H1 (cell line): ENCODE results near the gene BCAS4. TPM values are rescaled to one million over a fixed set of nuclear protein-coding genes. Genes with fewer than 3 reads are reported as not detected.
A peak's percentile ranks its signal among the peaks of the same experiment; 100 is the strongest.

Experiments used
- CTCF ChIA-PET: fragments of 300-600 bp; sonication (Branson Sonifier 250); formaldehyde crosslinking; loops from one replicate; lab custom pipeline; 2021; ENCODE audit not compliant: partially characterized antibody; lab: Charles Lee
- POLR2A ChIA-PET: fragments of 300-600 bp; sonication (Branson Sonifier 250); formaldehyde crosslinking; loops from one replicate; lab custom pipeline; 2021; ENCODE audit warnings: inconsistent platforms; ENCODE audit not compliant: partially characterized antibody; lab: Charles Lee
- DNase-seq, 2 experiments: peaks; one replicate each; pipeline versions ENCODE4 v3.0.0 to v3.0.0-alpha.2; 2010 to 2022; ENCODE audit warnings: low spot score in 2 of 2, low read depth in 1 of 2, mixed read lengths in 1 of 2
- FAIRE-seq: peaks from 2 replicates; lab custom pipeline; 2011; peaks lifted over from hg19 to GRCh38; lab: Jason Lieb, UNC
- H2AFZ ChIP-seq: 2 replicates; pipeline ENCODE4 v1.8.1; 2012; ENCODE audit warnings: low read length, inconsistent platforms
- H2AK5ac ChIP-seq: 2 replicates; pipeline ENCODE4 v1.6.1; 2013; ENCODE audit warnings: low read depth, low read length
- H2BK120ac ChIP-seq: replicated peaks from 2 replicates; pipeline ENCODE3; 2013; ENCODE audit warnings: low read depth, low read length, inconsistent platforms
- H2BK12ac ChIP-seq: 2 replicates; pipeline ENCODE4 v1.6.1; 2013; ENCODE audit warnings: low read depth, low read length
- H2BK15ac ChIP-seq: 2 replicates; pipeline ENCODE4 v1.6.1; 2013; ENCODE audit warnings: low read length
- H2BK20ac ChIP-seq: 2 replicates; pipeline ENCODE4 v1.6.1; 2013; ENCODE audit warnings: low read length
- H2BK5ac ChIP-seq: 2 replicates; pipeline ENCODE4 v1.6.1; 2013; ENCODE audit warnings: low read depth, low read length
- H3K14ac ChIP-seq: 2 replicates; pipeline ENCODE4 v1.6.1; 2013; ENCODE audit warnings: inconsistent platforms; ENCODE audit not compliant: insufficient read length
- H3K18ac ChIP-seq: 2 replicates; pipeline ENCODE4 v1.6.1; 2013; ENCODE audit warnings: low read length; ENCODE audit errors: extremely low read depth
- H3K23ac ChIP-seq: 2 replicates; pipeline ENCODE4 v1.6.1; 2013; ENCODE audit warnings: inconsistent platforms; ENCODE audit not compliant: insufficient read length
- H3K23me2 ChIP-seq: 2 replicates; pipeline ENCODE4 v1.6.1; 2013; ENCODE audit warnings: low read depth, low read length
- H3K27ac ChIP-seq: 2 replicates; pipeline ENCODE4 v1.6.1; 2011; ENCODE audit warnings: low read depth, low read length, inconsistent platforms
- H3K27me3 ChIP-seq, 4 experiments: replicated peaks in 1 of 4; 1 replicate in 1 of 4; 2 replicates in 3 of 4; pipeline versions ENCODE4 v1.6.1 to v1.8.1; 2011 to 2013; ENCODE audit warnings: low read length in 3 of 4, mild to moderate bottlenecking in 3 of 4, inconsistent platforms in 2 of 4, mixed read lengths in 2 of 4, moderate library complexity in 1 of 4; ENCODE audit not compliant: control insufficient read depth in 3 of 4, insufficient read depth in 3 of 4; ENCODE audit errors: extremely low read depth in 1 of 4
- H3K36me3 ChIP-seq, 4 experiments: 2 replicates each; pipeline versions ENCODE4 v1.6.1 to v1.8.1; 2011 to 2013; ENCODE audit warnings: mild to moderate bottlenecking in 4 of 4, low read length in 3 of 4, moderate library complexity in 2 of 4, control low read depth in 1 of 4, inconsistent platforms in 1 of 4; ENCODE audit not compliant: insufficient read depth in 4 of 4, control insufficient read depth in 2 of 4
- H3K4ac ChIP-seq: replicated peaks from 2 replicates; pipeline ENCODE3; 2013; ENCODE audit warnings: low read length, low read depth, mixed read lengths, inconsistent platforms; ENCODE audit not compliant: insufficient read length
- H3K4me1 ChIP-seq, 4 experiments: replicated peaks in 1 of 4; 1 replicate in 1 of 4; 2 replicates in 3 of 4; pipeline versions ENCODE4 v1.6.1 to v1.8.1; 2011 to 2013; ENCODE audit warnings: low read length in 3 of 4, inconsistent platforms in 2 of 4, mixed read lengths in 1 of 4; ENCODE audit not compliant: insufficient read depth in 4 of 4, control insufficient read depth in 3 of 4
- H3K4me2 ChIP-seq, 2 experiments: 2 replicates each; pipeline versions ENCODE4 v1.6.1 to v1.8.1; 2011 to 2013; ENCODE audit warnings: low read depth in 2 of 2, low read length in 2 of 2, control low read depth in 1 of 2, inconsistent platforms in 1 of 2, mild to moderate bottlenecking in 1 of 2; ENCODE audit not compliant: insufficient read depth in 1 of 2
- H3K4me3 ChIP-seq, 4 experiments: fragments of 200-600, 300-600 bp in 1 of 4; sonication (generic), shearing (Covaris generic), sonication (Bioruptor Twin) in 1 of 4; 2 replicates each; pipeline versions ENCODE4 v1.5.1 to v1.8.1; 2011 to 2016; ENCODE audit warnings: low read length in 4 of 4, low read depth in 3 of 4, control low read depth in 2 of 4, inconsistent platforms in 2 of 4, mild to moderate bottlenecking in 2 of 4, mixed read lengths in 1 of 4, moderate library complexity in 1 of 4; ENCODE audit not compliant: insufficient read depth in 2 of 4; ENCODE audit errors: extremely low read depth in 1 of 4
- H3K56ac ChIP-seq: replicated peaks from 2 replicates; pipeline ENCODE3; 2013; ENCODE audit warnings: low read depth, mild to moderate bottlenecking, mixed read lengths, low read length, inconsistent platforms; ENCODE audit not compliant: insufficient read length
- H3K79me1 ChIP-seq: 2 replicates; pipeline ENCODE4 v1.6.1; 2013; ENCODE audit warnings: low read depth, low read length, control low read depth
- H3K79me2 ChIP-seq, 2 experiments: 2 replicates each; pipeline versions ENCODE4 v1.6.1 to v1.8.1; 2012 to 2013; ENCODE audit warnings: low read length in 2 of 2, mild to moderate bottlenecking in 2 of 2, inconsistent platforms in 1 of 2; ENCODE audit not compliant: insufficient read depth in 2 of 2, control insufficient read depth in 1 of 2
- H3K9ac ChIP-seq, 4 experiments: replicated peaks in 1 of 4; 1 replicate in 1 of 4; 2 replicates in 3 of 4; pipeline versions ENCODE4 v1.6.1 to v1.8.1; 2011 to 2013; ENCODE audit warnings: low read depth in 3 of 4, low read length in 3 of 4, control low read depth in 2 of 4, mild to moderate bottlenecking in 2 of 4, moderate library complexity in 2 of 4, inconsistent platforms in 1 of 4; ENCODE audit errors: extremely low read depth in 1 of 4
- H3K9me3 ChIP-seq, 2 experiments: 2 replicates each; pipeline versions ENCODE4 v1.6.1 to v1.8.1; 2012 to 2013; ENCODE audit warnings: mild to moderate bottlenecking in 2 of 2, moderate library complexity in 2 of 2, control low read depth in 1 of 2, inconsistent platforms in 1 of 2, low read depth in 1 of 2, low read length in 1 of 2, mixed read lengths in 1 of 2; ENCODE audit not compliant: insufficient read depth in 2 of 2
- H4K20me1 ChIP-seq, 2 experiments: replicated peaks in 1 of 2; 2 replicates each; pipeline versions ENCODE3 to v1.8.1; 2011 to 2013; ENCODE audit warnings: inconsistent platforms in 2 of 2, low read length in 2 of 2, mild to moderate bottlenecking in 1 of 2; ENCODE audit not compliant: insufficient read depth in 2 of 2, control insufficient read depth in 1 of 2
- H4K5ac ChIP-seq: 2 replicates; pipeline ENCODE4 v1.6.1; 2013; ENCODE audit warnings: low read length, low read depth, mixed read lengths, inconsistent platforms; ENCODE audit not compliant: insufficient read length
- H4K8ac ChIP-seq: 2 replicates; pipeline ENCODE4 v1.8.0; 2013; ENCODE audit warnings: mild to moderate bottlenecking, moderate library complexity, low read length, inconsistent platforms; ENCODE audit not compliant: insufficient read depth; ENCODE audit errors: extremely low read depth
- H4K91ac ChIP-seq: replicated peaks from 2 replicates; pipeline ENCODE3; 2013; ENCODE audit warnings: low read length, mixed read lengths, inconsistent platforms; ENCODE audit not compliant: insufficient read length
- ASH2L ChIP-seq: fragments of 200-600, 300-600 bp; sonication (generic); IDR thresholded peaks from one replicate; pipeline ENCODE4 v1.7.1; 2017; ENCODE audit warnings: low read length
- BCL11A ChIP-seq, 2 experiments: IDR thresholded peaks; one replicate each; pipeline ENCODE4 v1.6.1; 2011; ENCODE audit warnings: low read depth in 2 of 2, low read length in 2 of 2, mild to moderate bottlenecking in 2 of 2
- BRCA1 ChIP-seq: IDR thresholded peaks from 2 replicates; pipeline ENCODE4 v1.6.1; 2012; ENCODE audit warnings: low read depth, low read length, improper control_type of control experiment
- CBX5 ChIP-seq: fragments of 300-800, 300-1000 bp; sonication (generic); IDR thresholded peaks from 2 replicates; pipeline ENCODE4 v1.7.1; 2016; ENCODE audit warnings: antibody characterized with exemption, low read length, low read depth
- CBX8 ChIP-seq: fragments of 300-800, 300-1000 bp; sonication (generic); IDR thresholded peaks from 2 replicates; pipeline ENCODE4 v1.7.1; 2016; ENCODE audit warnings: low read depth, low read length, borderline replicate concordance
- CTCF ChIP-seq, 3 experiments: IDR thresholded peaks; 1 replicate in 2 of 3; 2 replicates in 1 of 3; pipeline versions ENCODE4 v1.5.1 to v1.6.1; 2011; ENCODE audit warnings: low read length in 3 of 3, mild to moderate bottlenecking in 3 of 3, inconsistent platforms in 2 of 3, low read depth in 1 of 3, moderate library complexity in 1 of 3; ENCODE audit not compliant: insufficient read depth in 1 of 3; ENCODE audit errors: control extremely low read depth in 1 of 3
- KDM5A ChIP-seq: fragments of 200-600 bp; IDR thresholded peaks from 2 replicates; pipeline ENCODE4 v1.7.1; 2012; ENCODE audit warnings: mild to moderate bottlenecking, low read length, inconsistent platforms, mixed read lengths
- PHF8 ChIP-seq: fragments of 200-600 bp; sonication (generic); conservative IDR thresholded peaks from 2 replicates; pipeline ENCODE4 v1.7.1; 2012; ENCODE audit warnings: low read depth, mild to moderate bottlenecking, inconsistent platforms, low read length, moderate library complexity
- WGBS, 2 experiments: shearing (Covaris generic) in 1 of 2; methylation state at CpG; one replicate each; pipeline versions ENCODE4 v1.1.6 to v1.1.7; 2013 to 2015; ENCODE audit warnings: low lambda C conversion rate in 2 of 2, mixed read lengths in 2 of 2, inconsistent platforms in 1 of 2, low coverage in 1 of 2, missing lambda C conversion rate in 1 of 2; ENCODE audit not compliant: insufficient replicate concordance in 2 of 2, insufficient coverage in 1 of 2, insufficient read length in 1 of 2; ENCODE audit errors: extremely low coverage in 1 of 2, missing lambda C conversion rate in 1 of 2; 5-methylcytosine and 5-hydroxymethylcytosine counted together
- polyA plus RNA-seq, 7 experiments: library from polyadenylated mRNA; depleted of rRNA in 3 of 7; stranded (reverse) in 5 of 7; unstranded in 2 of 7; fragments of >200 nt in 5 of 7; fragments of 200-250 nt in 2 of 7; gene quantifications; 1 replicate in 5 of 7; 2 replicates in 1 of 7; 4 replicates in 1 of 7; pipeline versions ENCODE4 v1.2.1 to v1.2.3, GENCODE V29; 2011 to 2013; ENCODE audit warnings: missing spikeins in 2 of 7, mixed read lengths in 2 of 7
- total RNA-seq: library from RNA; stranded (reverse); fragmentation: NEBNext Ultra II Directional; extraction: Animal tissue kit (Norgen Biotek cat#: 25700); gene quantifications from 2 replicates; pipeline ENCODE4 v1.2.1, GENCODE V29; 2021

The BCAS4 gene
- total and polyA plus RNA-seq, 2 of the 8 experiments (the other 6 are each of a cell fraction or from before 2014, with no cell fraction given) = 21.2 to 23.6 TPM

GRCh38 chr20:50804437-50805348 lies 9.8 kb downstream of the BCAS4 start:
- DNase-seq (no peak), FAIRE-seq (no peak)
- H2BK12ac ChIP-seq = no peak overlapping the region
- H3K56ac ChIP-seq = no peak overlapping the region
- H3K27ac ChIP-seq = no peak overlapping the region
- ChIA-PET POLR2A (interaction anchor here (3.2 kb wide), 1 partner anchor 120 kb away, joined by 12 read pairs; no protein-coding TSS in a partner anchor), CTCF (interaction anchor here (1.1 to 1.6 kb wide), 3 partner anchors 10 to 178 kb away, joined by 3 to 8 read pairs (median 5); partner anchors contain the start of gene BCAS4)
- H2BK20ac ChIP-seq = no peak overlapping the region
- H3K18ac ChIP-seq = no peak overlapping the region
- H3K9ac ChIP-seq = no peak overlapping the region
- H3K23ac ChIP-seq = no peak overlapping the region
- no peaks in the 10 kb centered on the region for H3K23me2 ChIP-seq
- no peak overlapping the region for H3K4me3 ChIP-seq
- no peak overlapping the region for H4K91ac ChIP-seq
- H3K4ac ChIP-seq = no peak overlapping the region
- H2BK120ac ChIP-seq = no peak overlapping the region
- H2AK5ac ChIP-seq = no peak overlapping the region
- H4K5ac ChIP-seq = no peak overlapping the region
- H3K36me3 ChIP-seq = no peaks in the 10 kb centered on the region
- no peaks in the 10 kb centered on the region for H3K27me3 ChIP-seq
- no peak overlapping the region for H2AFZ ChIP-seq
- WGBS, 2 experiments = 92% methylated on average over 11 of the region's 11 CpGs; no CpG with 5 or more reads in 1 of the 2 experiments
- no peak overlapping the region for H3K14ac ChIP-seq
- peaks cover 0 to 7% of the 10 kb centered on the region in 2 experiments; a peak in 1 of 4 replicates for H3K79me2 ChIP-seq
- H4K8ac ChIP-seq = no peak overlapping the region
- H3K79me1 ChIP-seq = peaks cover 2% of the 10 kb centered on the region; the same call in 1 of the 2 replicates
- TF ChIP-seq PHF8 (no peak), CBX8 (no peak), BRCA1 (no peak), BCL11A (IDR thresholded peaks at IDR 0.05; ENCODE audit: low read depth in 2 of 2, low read length in 2 of 2) (no peak), KDM5A (no peak), CBX5 (no peak), CTCF (IDR thresholded peaks at IDR 0.05; ENCODE audit: control extremely low read depth in 1 of 3, insufficient read depth in 1 of 3, low read depth in 1 of 3, low read length in 3 of 3) (no peak), ASH2L (no peak)
- no peaks in the 10 kb centered on the region for H3K9me3 ChIP-seq
- H2BK5ac ChIP-seq = no peak overlapping the region
- H3K4me2 ChIP-seq = peak overlapping the region in 1 of 2 experiments; percentile 17; a peak in 1 of 4 replicates
- H2BK15ac ChIP-seq = no peak overlapping the region
- peaks cover 0 to 2% of the 10 kb centered on the region in 2 experiments for H4K20me1 ChIP-seq
- peaks cover 0 to 10% (median 3%) of the 10 kb centered on the region in 4 experiments; a peak in 5 of 7 replicates for H3K4me1 ChIP-seq
